Peyer's patch (tissue), 4 donors: ENCODE measurements around the gene BTBD16.

Source experiments
- POLR2A ChIP-seq, 2 donors: fragments of 450-650 bp; IDR thresholded peaks; one replicate each; pipeline ENCODE4 v1.5.1; 2017; ENCODE audit warnings: antibody characterized with exemption in 2 of 2, mild to moderate bottlenecking in 2 of 2, moderate library complexity in 2 of 2
- TF ChIP-seq, protein P1 (sequence below), 6 experiments: fragments of 450-650 bp in 4 of 6; fragments of 200-600 bp in 2 of 6; sonication (generic) in 1 of 6; IDR thresholded peaks; one replicate each; pipeline ENCODE4 v1.5.1; 2017 to 2019; ENCODE audit warnings: antibody characterized with exemption in 6 of 6, mild to moderate bottlenecking in 3 of 6, moderate library complexity in 1 of 6

- TF ChIP-seq, protein P1, sequence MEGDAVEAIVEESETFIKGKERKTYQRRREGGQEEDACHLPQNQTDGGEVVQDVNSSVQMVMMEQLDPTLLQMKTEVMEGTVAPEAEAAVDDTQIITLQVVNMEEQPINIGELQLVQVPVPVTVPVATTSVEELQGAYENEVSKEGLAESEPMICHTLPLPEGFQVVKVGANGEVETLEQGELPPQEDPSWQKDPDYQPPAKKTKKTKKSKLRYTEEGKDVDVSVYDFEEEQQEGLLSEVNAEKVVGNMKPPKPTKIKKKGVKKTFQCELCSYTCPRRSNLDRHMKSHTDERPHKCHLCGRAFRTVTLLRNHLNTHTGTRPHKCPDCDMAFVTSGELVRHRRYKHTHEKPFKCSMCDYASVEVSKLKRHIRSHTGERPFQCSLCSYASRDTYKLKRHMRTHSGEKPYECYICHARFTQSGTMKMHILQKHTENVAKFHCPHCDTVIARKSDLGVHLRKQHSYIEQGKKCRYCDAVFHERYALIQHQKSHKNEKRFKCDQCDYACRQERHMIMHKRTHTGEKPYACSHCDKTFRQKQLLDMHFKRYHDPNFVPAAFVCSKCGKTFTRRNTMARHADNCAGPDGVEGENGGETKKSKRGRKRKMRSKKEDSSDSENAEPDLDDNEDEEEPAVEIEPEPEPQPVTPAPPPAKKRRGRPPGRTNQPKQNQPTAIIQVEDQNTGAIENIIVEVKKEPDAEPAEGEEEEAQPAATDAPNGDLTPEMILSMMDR (IDR thresholded peaks at IDR 0.05): no peak
- TF ChIP-seq POLR2A (IDR thresholded peaks at IDR 0.05): no peak
These were observed 17.5 kb upstream of the BTBD16 start for GRCh38 chr10:122253605-122254004.
